ENCODE results near the gene HNRNPA1.
"Not testable (repeated sequence)": the region's sequence is repeated elsewhere in the genome, so short reads cannot be mapped to it uniquely, and the experiment has no call there.

The HNRNPA1 gene

GRCh38 chr12:54279632-54280467 lies 676 bp upstream of the HNRNPA1 start, which contains the start of gene CBX5:
Gene CBX5, minus strand, starts transcription at chr12:54280122. Its CDS starts 22,472 bp downstream, at chr12:54257650.
- POLR2A ChIA-PET, result interaction anchor here (0.6 to 3.1 kb wide), 19 partner anchors 10 to 1458 kb away, joined by 3 to 18 read pairs (median 4); partner anchors contain the start of genes COPZ1 and NFE2
- CTCF ChIA-PET, result interaction anchor here (0.6 to 2.7 kb wide), 9 partner anchors 9 to 100 kb away, joined by 3 to 18 read pairs (median 5); partner anchors contain the start of gene COPZ1
- WGBS (ENCODE audit: insufficient coverage), result 0% methylated on average over 49 of the region's 49 CpGs
- no peaks in the 10 kb centered on the region for H3K27me3 ChIP-seq (replicated peaks in 2 of 5; ENCODE audit: control insufficient read depth in 4 of 5, insufficient read depth in 5 of 5, low read length in 4 of 5)
- H3K4me3 ChIP-seq (ENCODE audit: control insufficient read depth in 1 of 7, extremely low read depth in 1 of 7, insufficient read depth in 4 of 7, low read depth in 2 of 7, low read length in 6 of 7), result peak within 1 kb of the TSS; percentile 71 to 99 (median 96)
- peaks cover 8 to 44% (median 27%) of the 10 kb centered on the region in 4 experiments for H3K36me3 ChIP-seq (ENCODE audit: control insufficient read depth in 4 of 4, insufficient read depth in 4 of 4, low read length in 3 of 4)
- H3K4me1 ChIP-seq (ENCODE audit: control extremely low read depth in 1 of 4, control insufficient read depth in 4 of 4, insufficient read depth in 4 of 4, low read length in 3 of 4), result peaks cover 39 to 70% (median 46%) of the 10 kb centered on the region in 4 experiments
- DNase-seq, result peak; percentile 98 to 99 (median 99)
- peak within 1 kb of the TSS; percentile 99 for H3K27ac ChIP-seq (ENCODE audit: insufficient read depth in 1 of 2, low read depth in 1 of 2, low read length in 2 of 2, poor library complexity in 1 of 2, severe bottlenecking in 2 of 2)
- H3K9me3 ChIP-seq (ENCODE audit: control extremely low read depth in 1 of 5, control insufficient read depth in 4 of 5, insufficient read depth in 2 of 5, low read depth in 1 of 5, low read length in 4 of 5), result no peaks in the 10 kb centered on the region

DNA sequence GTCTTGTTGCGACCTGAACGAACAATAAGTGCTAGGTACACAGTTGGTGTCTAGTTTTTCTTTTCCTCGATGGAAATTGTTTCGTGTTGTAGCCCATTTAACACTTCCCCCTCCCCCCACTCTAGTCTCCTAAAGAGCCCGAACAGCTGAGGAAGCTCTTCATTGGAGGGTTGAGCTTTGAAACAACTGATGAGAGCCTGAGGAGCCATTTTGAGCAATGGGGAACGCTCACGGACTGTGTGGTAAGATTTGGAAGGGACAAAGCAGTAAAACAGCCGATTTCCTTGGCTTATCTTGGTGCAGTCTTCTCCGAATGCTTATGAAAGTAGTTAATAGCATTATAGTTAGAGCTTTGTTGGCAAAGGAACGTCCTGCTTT lies 724 bp downstream of the HNRNPA1 start:
- POLR2A ChIA-PET, result interaction anchor here (0.6 to 3.1 kb wide), 6 partner anchors 12 to 157 kb away, joined by 3 to 18 read pairs (median 6); partner anchors contain the start of gene COPZ1
- H3K4me3 ChIP-seq (ENCODE audit: control insufficient read depth in 1 of 7, extremely low read depth in 1 of 7, insufficient read depth in 4 of 7, low read depth in 2 of 7, low read length in 6 of 7), result peak overlapping the region; percentile 46 to 99 (median 96)
- CTCF ChIA-PET, result interaction anchor here (0.8 to 2.7 kb wide), 6 partner anchors 11 to 98 kb away, joined by 4 to 18 read pairs (median 5); partner anchors contain the start of gene COPZ1

DNA sequence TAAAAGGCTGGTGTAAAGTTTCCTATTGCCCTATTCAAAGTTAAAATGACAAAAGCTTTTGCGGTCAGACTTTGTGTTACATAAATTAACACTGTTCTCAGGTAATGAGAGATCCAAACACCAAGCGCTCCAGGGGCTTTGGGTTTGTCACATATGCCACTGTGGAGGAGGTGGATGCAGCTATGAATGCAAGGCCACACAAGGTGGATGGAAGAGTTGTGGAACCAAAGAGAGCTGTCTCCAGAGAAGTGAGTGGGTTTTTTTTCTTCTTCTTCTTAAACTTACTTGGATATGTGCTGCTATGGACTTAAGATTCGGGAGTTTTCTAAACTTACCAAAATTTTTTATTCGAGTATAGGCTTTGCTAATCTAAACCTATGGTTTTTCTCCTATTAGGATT lies 1.2 kb downstream of the HNRNPA1 start:
- H3K36me3 ChIP-seq (ENCODE audit: control insufficient read depth in 4 of 4, insufficient read depth in 4 of 4, low read length in 3 of 4), result peaks cover 11 to 57% (median 35%) of the 10 kb centered on the region in 4 experiments
- not testable (repeated sequence) for H3K9me3 ChIP-seq (ENCODE audit: control extremely low read depth in 1 of 5, control insufficient read depth in 4 of 5, insufficient read depth in 2 of 5, low read depth in 1 of 5, low read length in 4 of 5); DNase-seq; H3K27me3 ChIP-seq (replicated peaks in 2 of 5; ENCODE audit: control insufficient read depth in 4 of 5, insufficient read depth in 5 of 5, low read length in 4 of 5)
- POLR2A ChIA-PET, result interaction anchor here (0.6 to 3.1 kb wide), 5 partner anchors 11 to 156 kb away, joined by 3 to 18 read pairs (median 5); no protein-coding TSS in a partner anchor
- peaks cover 48 to 81% (median 55%) of the 10 kb centered on the region in 4 experiments for H3K4me1 ChIP-seq (ENCODE audit: control extremely low read depth in 1 of 4, control insufficient read depth in 4 of 4, insufficient read depth in 4 of 4, low read length in 3 of 4)
- peak overlapping the region; percentile 99 for H3K27ac ChIP-seq (ENCODE audit: insufficient read depth in 1 of 2, low read depth in 1 of 2, low read length in 2 of 2, poor library complexity in 1 of 2, severe bottlenecking in 2 of 2)
- 0% methylated on average over 1 of the region's 4 CpGs for WGBS (ENCODE audit: insufficient coverage)
- peak overlapping the region in 6 of 7 experiments; percentile 88 to 99 (median 96) for H3K4me3 ChIP-seq (ENCODE audit: control insufficient read depth in 1 of 7, extremely low read depth in 1 of 7, insufficient read depth in 4 of 7, low read depth in 2 of 7, low read length in 6 of 7)
- CTCF ChIA-PET, result interaction anchor here (0.8 to 2.7 kb wide), 6 partner anchors 11 to 97 kb away, joined by 4 to 18 read pairs (median 5); partner anchors contain the start of gene COPZ1

More for the DNA sequence above, 724 bp downstream of the HNRNPA1 start:
- peaks cover 14 to 56% (median 33%) of the 10 kb centered on the region in 4 experiments for H3K36me3 ChIP-seq (ENCODE audit: control insufficient read depth in 4 of 4, insufficient read depth in 4 of 4, low read length in 3 of 4)
- H3K4me1 ChIP-seq (ENCODE audit: control extremely low read depth in 1 of 4, control insufficient read depth in 4 of 4, insufficient read depth in 4 of 4, low read length in 3 of 4), result peaks cover 45 to 81% (median 57%) of the 10 kb centered on the region in 4 experiments
- peak overlapping the region; percentile 99 for H3K27ac ChIP-seq (ENCODE audit: insufficient read depth in 1 of 2, low read depth in 1 of 2, low read length in 2 of 2, poor library complexity in 1 of 2, severe bottlenecking in 2 of 2)
- H3K9me3 ChIP-seq (ENCODE audit: control extremely low read depth in 1 of 5, control insufficient read depth in 4 of 5, insufficient read depth in 2 of 5, low read depth in 1 of 5, low read length in 4 of 5); H3K27me3 ChIP-seq (replicated peaks in 2 of 5; ENCODE audit: control insufficient read depth in 4 of 5, insufficient read depth in 5 of 5, low read length in 4 of 5); DNase-seq: not testable (repeated sequence)
- WGBS (ENCODE audit: insufficient coverage), result 0% methylated on average over 5 of the region's 10 CpGs

DNA sequence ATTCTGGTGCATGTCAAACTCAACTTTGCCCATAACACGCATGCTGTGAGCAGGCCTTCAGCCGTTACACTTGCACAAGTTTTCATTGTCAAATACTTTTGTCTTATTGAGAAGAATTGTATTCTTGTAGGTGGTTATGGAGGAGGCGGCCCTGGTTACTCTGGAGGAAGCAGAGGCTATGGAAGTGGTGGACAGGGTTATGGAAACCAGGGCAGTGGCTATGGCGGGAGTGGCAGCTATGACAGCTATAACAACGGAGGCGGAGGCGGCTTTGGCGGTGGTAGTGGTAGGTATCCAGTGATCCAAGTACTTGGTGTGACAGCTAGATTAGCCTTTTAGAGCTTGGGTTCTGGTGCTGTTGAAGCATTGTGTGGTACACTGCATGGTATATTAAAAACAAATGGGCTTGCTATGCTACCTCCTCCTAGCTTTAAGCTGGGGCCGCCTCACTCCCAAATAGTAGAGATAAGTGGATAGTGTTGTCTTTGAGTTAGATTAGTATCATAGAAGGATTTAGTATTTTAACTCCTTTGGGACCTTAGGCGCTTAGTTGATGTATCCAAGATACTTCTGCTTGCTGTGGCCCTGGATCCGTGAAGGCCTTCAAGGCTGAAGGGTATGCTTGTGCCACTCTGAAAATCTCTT lies 2.5 kb downstream of the HNRNPA1 start:
- CTCF ChIA-PET, result interaction anchor here (0.7 to 2.7 kb wide), 7 partner anchors 11 to 88 kb away, joined by 3 to 25 read pairs (median 4); partner anchors contain the start of gene COPZ1
- 70% methylated on average over 6 of the region's 11 CpGs for WGBS (ENCODE audit: insufficient coverage)
- no peaks in the 10 kb centered on the region for H3K9me3 ChIP-seq (ENCODE audit: control extremely low read depth in 1 of 5, control insufficient read depth in 4 of 5, insufficient read depth in 2 of 5, low read depth in 1 of 5, low read length in 4 of 5)
- H3K4me3 ChIP-seq (ENCODE audit: control insufficient read depth in 1 of 7, extremely low read depth in 1 of 7, insufficient read depth in 4 of 7, low read depth in 2 of 7, low read length in 6 of 7), result peak overlapping the region in 6 of 7 experiments; percentile 88 to 99 (median 96)
- peak overlapping the region in 1 of 2 experiments; percentile 99 for H3K27ac ChIP-seq (ENCODE audit: insufficient read depth in 1 of 2, low read depth in 1 of 2, low read length in 2 of 2, poor library complexity in 1 of 2, severe bottlenecking in 2 of 2)
- POLR2A ChIA-PET, result interaction anchor here (1.8 kb wide), 1 partner anchor 42 kb away, joined by 5 read pairs; the partner anchor contains the start of gene COPZ1
- peaks cover 13 to 67% (median 42%) of the 10 kb centered on the region in 4 experiments for H3K36me3 ChIP-seq (ENCODE audit: control insufficient read depth in 4 of 4, insufficient read depth in 4 of 4, low read length in 3 of 4)
- DNase-seq, result no peak
- no peaks in the 10 kb centered on the region for H3K27me3 ChIP-seq (replicated peaks in 2 of 5; ENCODE audit: control insufficient read depth in 4 of 5, insufficient read depth in 5 of 5, low read length in 4 of 5)
- H3K4me1 ChIP-seq (ENCODE audit: control extremely low read depth in 1 of 4, control insufficient read depth in 4 of 4, insufficient read depth in 4 of 4, low read length in 3 of 4), result peaks cover 40 to 75% (median 51%) of the 10 kb centered on the region in 4 experiments

DNA sequence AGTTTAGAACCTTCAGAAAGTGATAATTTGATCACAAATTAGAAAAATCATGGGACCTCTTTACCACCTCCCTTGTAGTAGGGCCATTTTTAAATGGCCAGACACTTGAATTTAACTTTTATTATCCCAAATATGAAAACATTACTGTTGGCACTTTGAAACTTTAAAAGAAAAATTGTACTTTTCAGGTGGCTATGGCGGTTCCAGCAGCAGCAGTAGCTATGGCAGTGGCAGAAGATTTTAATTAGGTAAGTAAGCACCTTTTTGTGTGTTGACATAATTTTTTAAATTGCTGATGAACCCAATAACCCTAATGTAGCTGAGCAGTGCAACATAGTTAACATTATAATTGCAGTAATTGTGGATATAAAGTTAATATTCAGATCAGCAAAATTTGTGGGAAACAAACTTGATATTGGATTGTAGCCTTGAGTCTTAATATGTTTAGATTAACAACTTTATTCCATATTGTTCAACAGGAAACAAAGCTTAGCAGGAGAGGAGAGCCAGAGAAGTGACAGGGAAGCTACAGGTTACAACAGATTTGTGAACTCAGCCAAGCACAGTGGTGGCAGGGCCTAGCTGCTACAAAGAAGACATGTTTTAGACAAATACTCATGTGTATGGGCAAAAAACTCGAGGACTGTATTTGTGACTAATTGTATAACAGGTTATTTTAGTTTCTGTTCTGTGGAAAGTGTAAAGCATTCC lies 3.7 kb downstream of the HNRNPA1 start:
- ChIA-PET POLR2A (interaction anchor here (1.8 kb wide), 1 partner anchor 41 kb away, joined by 5 read pairs; the partner anchor contains the start of gene COPZ1), CTCF (interaction anchor here (0.9 to 3.5 kb wide), 14 partner anchors 10 to 95 kb away, joined by 3 to 25 read pairs (median 4); partner anchors contain the start of gene COPZ1)
- Histone ChIP-seq H3K27ac (ENCODE audit: insufficient read depth in 1 of 2, low read depth in 1 of 2, low read length in 2 of 2, poor library complexity in 1 of 2, severe bottlenecking in 2 of 2) (peak overlapping the region in 1 of 2 experiments; percentile 99), H3K36me3 (ENCODE audit: control insufficient read depth in 4 of 4, insufficient read depth in 4 of 4, low read length in 3 of 4) (peaks cover 13 to 70% (median 47%) of the 10 kb centered on the region in 4 experiments), H3K4me3 (ENCODE audit: control insufficient read depth in 1 of 7, extremely low read depth in 1 of 7, insufficient read depth in 4 of 7, low read depth in 2 of 7, low read length in 6 of 7) (peak overlapping the region in 6 of 7 experiments; percentile 88 to 99 (median 96)), H3K4me1 (ENCODE audit: control extremely low read depth in 1 of 4, control insufficient read depth in 4 of 4, insufficient read depth in 4 of 4, low read length in 3 of 4) (peaks cover 30 to 74% (median 55%) of the 10 kb centered on the region in 4 experiments)
- DNase-seq; H3K27me3 ChIP-seq (replicated peaks in 2 of 5; ENCODE audit: control insufficient read depth in 4 of 5, insufficient read depth in 5 of 5, low read length in 4 of 5); H3K9me3 ChIP-seq (ENCODE audit: control extremely low read depth in 1 of 5, control insufficient read depth in 4 of 5, insufficient read depth in 2 of 5, low read depth in 1 of 5, low read length in 4 of 5): not testable (repeated sequence)
- 29% methylated on average over 1 of the region's 2 CpGs for WGBS (ENCODE audit: insufficient coverage)
